Activated CD4-positive, alpha-beta T cell treated with anti-CD3 and anti-CD28 coated beads, Interleukin-2, Interleukin-4, amounts not matched to agents 100 ng/mL and 50 ng/mL, durations not matched to agents 16 hours and 8 hours (primary cell): ENCODE measurements around the gene JSRP1.
"Not testable (repeated sequence)": the region's sequence is repeated elsewhere in the genome, so short reads cannot be mapped to it uniquely, and the experiment has no call there.

Experiments
- DNase-seq: peaks from one replicate; pipeline ENCODE4 v3.0.0-alpha.2; 2020; ENCODE audit warnings: low spot score

Gene JSRP1

GRCh38 chr19:2282062-2282861 lies 26.0 kb upstream of the JSRP1 start, which contains the start of gene PEAK3:
TSS of gene PEAK3 (minus strand) at chr19:2282175. CDS start at chr19:2280931, 1,244 bp downstream.
- no peak for DNase-seq

DNA sequence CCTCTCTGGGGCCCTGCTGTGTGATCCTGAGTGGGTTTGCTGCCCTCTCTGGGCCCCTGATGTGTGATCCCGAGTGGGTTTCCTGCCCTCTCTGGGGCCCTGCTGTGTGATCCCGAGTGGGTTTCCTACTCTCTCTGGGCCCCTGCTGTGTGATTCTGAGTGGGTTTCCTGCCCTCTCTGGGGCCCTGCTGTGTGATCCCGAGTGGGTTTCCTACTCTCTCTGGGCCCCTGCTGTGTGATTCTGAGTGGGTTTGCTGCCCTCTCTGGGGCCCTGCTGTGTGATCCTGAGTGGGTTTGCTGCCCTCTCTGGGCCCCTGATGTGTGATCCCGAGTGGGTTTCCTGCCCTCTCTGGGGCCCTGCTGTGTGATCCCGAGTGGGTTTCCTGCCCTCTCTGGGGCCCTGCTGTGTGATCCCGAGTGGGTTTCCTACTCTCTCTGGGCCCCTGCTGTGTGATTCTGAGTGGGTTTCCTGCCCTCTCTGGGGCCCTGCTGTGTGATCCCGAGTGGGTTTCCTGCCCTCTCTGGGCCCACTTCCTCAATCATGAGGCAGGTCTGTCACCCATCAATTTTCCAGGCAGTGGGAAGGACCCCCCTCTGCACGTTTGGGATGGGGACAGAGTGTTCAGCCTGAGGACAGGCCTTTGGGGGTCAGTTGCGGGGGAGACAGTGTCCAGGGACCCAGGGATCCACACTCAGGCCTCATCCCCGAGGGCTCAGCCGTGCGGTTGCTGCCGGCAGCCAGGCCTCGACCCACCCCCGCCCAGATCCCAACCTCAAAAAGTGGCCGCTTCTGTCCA lies 25.2 kb upstream of the JSRP1 start:
- DNase-seq, result not testable (repeated sequence)

DNA sequence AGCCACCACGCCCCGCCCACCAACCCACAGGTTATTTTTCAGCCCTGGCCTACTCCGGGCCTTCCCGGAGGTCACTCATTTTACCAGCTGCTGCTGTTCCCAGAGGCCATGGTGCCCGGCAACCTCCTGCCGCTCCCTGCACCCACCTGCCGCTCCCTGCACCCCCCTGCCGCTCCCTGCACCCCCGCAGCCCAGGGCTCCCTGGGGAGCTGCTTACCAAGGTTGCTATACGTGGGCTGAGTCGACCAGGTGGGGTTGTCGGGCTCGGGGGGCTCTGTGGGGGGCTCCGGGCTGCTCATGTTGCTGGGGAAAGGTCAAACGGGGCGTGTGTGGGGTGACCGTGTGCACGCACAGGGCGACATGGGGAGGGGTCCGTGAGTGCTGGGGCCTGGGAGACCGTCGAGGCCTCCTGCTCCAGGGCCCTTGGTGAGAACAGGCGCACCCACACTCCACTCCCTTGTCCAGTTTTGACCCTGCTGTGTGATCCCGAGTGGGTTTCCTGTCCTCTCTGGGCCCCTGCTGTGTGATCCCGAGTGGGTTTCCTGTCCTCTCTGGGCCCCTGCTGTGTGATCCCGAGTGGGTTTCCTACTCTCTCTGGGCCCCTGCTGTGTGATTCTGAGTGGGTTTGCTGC lies 24.5 kb upstream of the JSRP1 start:
- DNase-seq, result no peak

DNA sequence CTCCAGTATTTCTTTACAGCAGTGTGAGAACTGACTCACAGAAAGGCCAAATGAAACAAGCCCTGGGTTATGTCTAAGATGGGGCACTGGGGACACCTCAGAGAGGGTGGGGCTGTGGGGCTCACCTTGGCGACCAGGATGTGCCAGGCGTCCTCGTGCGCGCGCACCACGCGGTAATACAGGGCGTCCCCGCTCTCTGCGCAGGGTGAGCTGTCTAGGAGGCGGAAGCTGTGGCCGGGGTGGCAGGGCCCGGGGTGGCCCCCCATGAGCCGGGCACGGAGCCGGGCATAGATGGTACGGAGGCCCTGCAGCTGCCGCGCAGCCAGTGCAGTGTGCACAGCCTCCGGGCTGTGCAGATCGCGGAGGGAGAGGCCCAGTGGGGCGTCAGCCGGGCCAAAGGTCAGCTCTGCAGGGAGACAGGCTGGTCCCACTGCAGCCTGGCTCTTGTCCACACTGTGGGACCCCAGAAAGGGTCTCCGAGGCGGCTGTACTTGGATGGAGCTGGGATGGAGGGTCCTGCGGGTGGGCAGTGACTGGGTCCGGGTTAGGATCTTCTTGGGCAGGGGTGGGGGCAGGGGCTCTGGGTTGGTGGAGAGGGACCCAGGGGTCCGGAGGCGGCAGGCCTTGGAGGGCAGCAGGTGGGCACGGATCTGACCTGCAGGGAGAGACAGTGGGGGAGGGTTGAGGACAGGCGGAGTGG lies 22.4 kb upstream of the JSRP1 start:
- no peak for DNase-seq

GRCh38 chr19:2277138-2277537 lies 20.9 kb upstream of the JSRP1 start:
- no peak for DNase-seq

- no peak for DNase-seq
These were observed 20.3 kb upstream of the JSRP1 start for GRCh38 chr19:2276429-2276986.

DNA sequence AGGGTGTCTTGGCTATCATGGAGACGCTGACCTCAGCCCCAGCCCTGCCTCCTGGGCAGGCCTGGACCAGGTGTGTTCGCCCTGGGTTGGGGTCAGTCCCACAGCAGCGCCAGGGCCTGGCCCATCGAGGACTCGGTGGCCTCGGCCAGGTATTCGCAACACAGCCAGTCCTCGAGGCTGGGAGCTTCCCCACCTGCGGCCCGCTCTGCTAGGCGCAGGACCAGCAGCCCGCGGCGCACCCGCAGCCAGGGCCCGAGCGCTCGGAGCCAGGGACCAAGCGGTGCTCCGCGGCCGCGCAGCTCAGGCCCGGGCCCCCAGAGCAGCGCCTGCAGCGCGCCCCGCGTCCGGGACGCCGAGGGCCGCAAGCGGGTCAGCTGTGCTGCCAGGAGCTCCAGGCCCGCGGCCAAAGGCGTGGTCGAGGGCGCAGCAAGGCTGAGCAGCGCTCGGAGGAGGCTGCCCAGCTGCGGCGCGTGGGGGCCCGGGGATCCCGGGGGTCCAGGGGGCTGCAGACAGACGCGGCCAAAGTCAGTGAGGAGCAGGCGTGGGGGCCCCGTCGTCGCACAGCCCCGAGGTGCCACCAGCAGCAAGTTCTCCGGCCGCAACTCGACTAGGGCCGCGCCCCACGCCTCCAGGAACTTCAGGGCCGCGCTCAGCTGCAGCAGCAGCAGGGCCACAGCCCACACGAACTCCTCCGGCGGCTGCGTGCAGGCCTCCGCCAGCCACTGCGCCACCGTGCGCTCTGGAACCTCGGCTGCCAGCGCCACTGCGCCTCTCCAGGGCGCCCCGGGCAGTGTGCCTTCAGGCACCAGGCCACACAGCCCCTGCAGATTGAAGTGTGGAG lies 19.6 kb upstream of the JSRP1 start:
- no peak for DNase-seq

DNA sequence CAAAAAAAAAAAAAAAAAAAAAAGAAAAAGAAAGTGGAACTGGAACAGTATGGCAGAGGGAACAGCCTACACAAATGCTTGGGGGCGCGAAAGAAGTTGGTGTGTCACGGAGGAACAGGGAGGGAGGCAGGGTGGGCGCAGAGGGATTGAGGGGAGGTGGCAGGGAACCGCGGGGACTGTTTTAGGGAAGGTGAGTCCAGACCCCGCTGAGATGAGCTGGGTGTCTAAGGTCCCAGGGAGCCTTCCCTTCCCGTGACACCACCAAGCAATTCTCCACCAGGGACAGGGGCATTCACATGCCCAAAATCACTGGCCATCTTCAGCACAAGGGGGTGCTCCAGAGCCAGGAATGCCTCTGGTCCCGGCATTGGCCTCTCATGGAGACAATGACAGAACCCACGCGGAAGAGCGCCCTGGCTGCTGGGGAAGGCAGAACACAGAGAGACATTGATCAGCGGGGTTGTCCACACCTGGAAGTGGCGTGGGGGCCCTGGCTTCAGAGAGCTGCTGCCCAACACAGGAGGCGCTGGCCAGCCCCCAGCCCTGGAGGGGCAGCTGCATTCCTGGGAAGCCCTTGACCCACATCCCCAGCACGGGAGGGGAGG lies 18.8 kb upstream of the JSRP1 start:
- no peak for DNase-seq

DNA sequence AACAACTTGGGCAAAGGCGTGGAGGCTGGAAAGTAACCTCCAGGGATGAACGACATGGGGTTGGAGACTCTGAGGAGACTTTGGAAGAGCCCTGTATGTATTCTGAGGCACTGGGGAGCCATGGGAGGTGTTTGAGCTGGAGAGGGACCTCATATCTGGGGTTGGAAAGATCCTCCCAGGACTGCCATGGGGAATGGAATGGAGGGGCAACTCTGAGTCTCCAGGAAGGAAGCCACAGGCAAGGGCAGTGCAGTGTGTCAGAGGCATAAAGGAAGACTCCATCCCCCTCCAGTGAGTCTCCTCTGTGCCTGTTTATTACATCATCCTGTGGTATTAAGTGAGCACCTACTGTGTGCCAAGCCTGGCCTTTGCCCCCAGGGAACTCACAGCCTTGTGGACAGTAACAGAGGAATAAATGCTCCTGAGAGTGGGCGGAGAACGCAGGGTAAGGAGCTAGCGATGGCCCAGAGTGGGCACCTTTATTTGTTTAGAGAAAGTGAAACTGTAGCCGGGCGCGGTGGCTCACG lies 18.0 kb upstream of the JSRP1 start:
- DNase-seq, result no peak

DNA sequence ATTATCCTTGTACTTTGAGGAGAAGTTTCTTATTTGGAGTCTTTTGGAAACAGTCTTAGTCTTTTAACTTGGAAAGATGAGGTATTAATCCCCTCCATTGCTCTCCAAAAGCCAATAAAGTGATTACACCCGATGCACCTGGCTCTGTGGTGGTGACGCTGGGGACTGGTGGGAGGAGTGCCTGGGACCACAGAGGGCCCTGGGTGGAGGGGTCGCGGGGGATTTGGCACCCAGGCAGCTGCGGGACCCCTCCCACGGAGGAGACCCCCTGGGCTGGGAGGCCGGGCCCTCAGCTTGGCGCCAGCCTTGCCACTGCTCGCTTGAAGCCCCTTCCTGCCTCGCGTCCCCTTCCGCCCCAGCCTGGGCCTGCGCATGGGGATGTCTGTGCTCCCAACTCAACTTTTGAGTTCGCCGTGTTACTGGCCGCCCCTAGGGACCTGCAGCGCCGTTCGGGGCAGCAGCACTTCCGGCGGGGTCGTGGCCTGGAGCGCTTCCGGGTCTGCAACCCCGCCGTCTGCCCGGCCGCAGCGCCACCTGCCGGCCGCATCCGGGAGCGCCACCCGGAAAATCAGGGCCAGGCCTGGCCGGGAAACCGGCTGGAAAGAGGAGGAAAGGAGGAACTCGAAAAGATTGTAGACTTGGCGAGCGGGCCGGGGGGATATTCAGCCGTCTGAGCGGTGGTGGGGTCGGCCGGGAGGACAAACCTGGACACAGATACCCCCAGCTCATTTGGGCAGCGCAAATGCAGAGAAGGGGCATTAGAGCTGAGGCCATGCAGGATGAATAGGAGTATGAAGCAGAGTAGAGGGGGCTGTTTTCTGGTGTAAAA lies 17.4 kb upstream of the JSRP1 start:
- DNase-seq, result peak; percentile 82

DNA sequence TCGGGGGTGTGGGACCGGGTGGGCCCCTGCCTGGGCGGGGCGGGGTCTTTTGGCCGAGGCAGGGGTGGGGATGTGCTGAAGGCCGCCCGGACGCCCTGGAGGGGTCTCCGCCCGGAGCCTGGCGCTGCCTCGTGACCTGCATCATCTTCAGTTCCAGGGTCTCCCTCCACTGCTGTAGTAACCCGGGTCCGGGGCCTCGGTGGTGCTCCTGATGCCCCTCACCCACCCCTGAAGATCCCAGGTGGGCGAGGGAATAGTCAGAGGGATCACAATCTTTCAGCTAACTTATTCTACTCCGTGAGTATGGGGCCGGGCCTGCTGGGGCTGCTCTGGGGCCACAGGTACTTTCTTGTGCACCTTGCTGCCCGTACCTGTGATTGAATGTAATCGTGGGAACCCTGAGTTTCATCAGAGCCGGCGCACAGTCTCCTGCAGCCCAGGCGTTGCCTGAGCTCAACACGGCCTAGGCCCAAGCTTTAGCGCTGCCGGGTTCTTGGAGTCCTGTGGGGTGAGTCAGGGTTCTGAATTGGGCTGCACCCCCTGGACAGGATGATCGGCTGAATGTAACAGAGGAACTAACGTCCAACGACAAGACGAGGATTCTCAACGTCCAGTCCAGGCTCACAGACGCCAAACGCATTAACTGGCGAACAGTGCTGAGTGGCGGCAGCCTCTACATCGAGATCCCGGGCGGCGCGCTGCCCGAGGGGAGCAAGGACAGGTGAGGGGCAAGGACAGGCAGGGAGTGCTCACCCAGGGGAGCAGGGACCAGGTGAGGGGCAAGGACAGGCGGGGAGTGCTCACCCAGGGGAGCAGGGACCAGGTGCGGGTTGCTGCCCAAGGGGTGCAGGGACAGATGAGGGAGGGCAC lies 15.3 kb upstream of the JSRP1 start:
- no peak for DNase-seq

DNA sequence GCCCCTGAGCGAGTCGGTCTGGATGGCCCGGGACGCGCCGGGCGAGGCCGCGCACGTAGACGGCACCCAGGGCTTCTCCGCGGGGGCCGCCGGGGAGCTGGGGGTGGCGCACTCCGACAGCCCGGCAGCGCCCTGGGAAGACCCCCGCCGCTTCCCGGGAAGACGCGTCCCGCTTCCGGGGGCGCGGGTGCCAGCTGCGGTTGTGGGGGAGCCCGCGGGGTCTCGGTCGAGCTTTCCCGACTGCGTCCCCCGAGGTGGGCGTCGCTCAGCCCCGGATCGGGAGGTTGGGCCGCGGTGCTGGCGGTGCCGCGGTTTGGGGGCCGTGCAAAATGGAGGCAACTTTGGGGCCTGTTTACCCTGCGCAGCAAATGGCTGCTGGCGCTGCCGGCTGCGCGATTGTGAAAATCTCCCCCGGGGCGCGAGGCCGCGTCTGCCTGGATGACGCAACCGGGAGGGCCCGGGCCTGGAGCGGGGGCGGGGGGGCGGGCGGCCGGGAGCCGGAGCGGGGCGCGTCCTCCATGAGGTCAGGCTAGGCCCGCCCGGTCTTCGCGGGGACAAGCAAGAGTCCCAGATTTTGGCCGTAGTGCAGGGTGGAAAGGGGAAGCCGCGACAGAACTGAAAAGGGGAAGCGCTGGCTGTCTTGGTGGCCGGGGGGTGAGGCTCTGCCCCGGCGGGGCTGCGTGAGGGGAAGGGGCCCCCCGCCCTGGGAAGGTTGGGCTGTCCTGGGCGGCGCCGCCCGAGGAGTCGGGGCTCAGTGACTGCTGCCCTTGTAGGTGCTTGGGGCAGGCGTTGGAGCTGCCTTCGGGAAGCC lies 14.4 kb upstream of the JSRP1 start:
- DNase-seq, result peak; percentile 65

GRCh38 chr19:2270157-2270422 lies 13.9 kb upstream of the JSRP1 start:
- no peak for DNase-seq

GRCh38 chr19:2269244-2270156 lies 13.3 kb upstream of the JSRP1 start:
- DNase-seq, result peak; percentile 99

DNA sequence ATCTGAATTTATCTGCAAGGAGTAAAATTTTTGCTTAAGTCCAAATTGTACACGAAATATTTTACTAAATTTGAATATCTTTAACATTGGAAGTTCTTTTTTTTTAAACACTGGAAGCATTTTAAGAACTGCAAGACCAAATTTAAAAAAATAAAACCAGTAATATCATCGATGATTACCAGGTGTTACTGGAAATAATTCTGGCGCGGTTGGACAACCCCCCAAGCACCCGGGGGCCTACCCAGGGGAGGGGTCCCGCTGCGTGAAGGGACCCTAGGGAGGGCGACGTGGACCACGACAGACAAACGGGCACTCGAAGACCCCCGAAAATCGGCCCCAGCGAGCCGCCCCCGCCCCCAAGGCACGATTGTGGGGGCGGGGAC lies 12.6 kb upstream of the JSRP1 start:
- no peak for DNase-seq

- no peak for DNase-seq
These were observed 12.2 kb upstream of the JSRP1 start for GRCh38 chr19:2268480-2268830.
